ENCODE measurements around the gene SLC38A7.

DNA sequence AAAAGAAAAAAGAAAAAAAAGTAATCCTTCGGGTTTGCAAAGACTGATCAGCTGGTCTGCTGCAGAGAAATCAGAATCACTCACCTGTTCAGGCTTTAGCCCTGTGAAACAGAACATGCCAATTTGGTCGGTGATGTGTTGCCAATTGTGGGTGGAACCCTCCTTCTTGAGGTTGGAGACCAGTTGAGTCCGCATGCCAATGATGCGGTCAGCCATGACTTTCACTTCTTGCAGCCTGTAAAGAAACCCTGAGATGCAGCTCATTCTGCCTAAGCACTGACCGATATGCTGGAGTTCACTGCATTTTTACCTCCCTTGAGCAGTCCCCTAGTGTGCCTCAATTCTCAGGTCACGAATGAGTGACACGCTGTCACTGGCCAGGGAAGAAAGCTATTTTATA, 24.8 kb upstream of the SLC38A7 start:
- no peak for TF ChIP-seq CTCF (IDR thresholded peaks at IDR 0.05)
- TF ChIP-seq POLR2AphosphoS5 (IDR thresholded peaks at IDR 0.05), result no peak
- TF ChIP-seq POLR2A (IDR thresholded peaks at IDR 0.05), result no peak

All from breast epithelium (tissue), 3 donors.